NCI-H2029 treated with DMSO at 0.1 percent for 48 hours (cell line): ENCODE measurements around the gene PPP1R1B.

Experiments used
- DNase-seq: peaks from one replicate; lab custom pipeline; 2025; lab: John Stamatoyannopoulos, UW

PPP1R1B gene

GRCh38 chr17:39615434-39615833 lies 11.3 kb upstream of the PPP1R1B start:
- no peak for DNase-seq

- DNase-seq: no peak
Observed at GRCh38 chr17:39617100-39617445, 9.7 kb upstream of the PPP1R1B start.

- DNase-seq: peak; percentile 21
Observed at GRCh38 chr17:39617446-39618245, 9.1 kb upstream of the PPP1R1B start.

- DNase-seq: no peak
Observed at GRCh38 chr17:39618246-39618913, 8.4 kb upstream of the PPP1R1B start.

- DNase-seq: no peak
Observed at GRCh38 chr17:39618956-39619785, 7.6 kb upstream of the PPP1R1B start.

- DNase-seq: no peak
Observed at GRCh38 chr17:39619786-39620101, 7.0 kb upstream of the PPP1R1B start.

- DNase-seq: peak; percentile 47
Observed at GRCh38 chr17:39621523-39622379, 5.0 kb upstream of the PPP1R1B start.

- DNase-seq: no peak
Observed at GRCh38 chr17:39622380-39623006, 4.3 kb upstream of the PPP1R1B start.

- DNase-seq: peak; percentile 17
Observed at GRCh38 chr17:39623356-39623950, 3.3 kb upstream of the PPP1R1B start.

- DNase-seq: no peak
Observed at GRCh38 chr17:39624313-39624712, 2.4 kb upstream of the PPP1R1B start.

GRCh38 chr17:39625198-39625785 lies 1.5 kb upstream of the PPP1R1B start:
- no peak for DNase-seq

GRCh38 chr17:39627047-39627711 lies 427 bp downstream of the PPP1R1B start:
- no peak for DNase-seq

GRCh38 chr17:39627712-39628516 lies 1.2 kb downstream of the PPP1R1B start:
- no peak for DNase-seq

- no peak for DNase-seq
Observed at GRCh38 chr17:39628655-39629493, 2.1 kb downstream of the PPP1R1B start.

GRCh38 chr17:39629494-39629880 lies 2.7 kb downstream of the PPP1R1B start:
- DNase-seq: no peak

GRCh38 chr17:39629898-39630297 lies 3.1 kb downstream of the PPP1R1B start:
- no peak for DNase-seq

GRCh38 chr17:39631403-39631802 lies 4.7 kb downstream of the PPP1R1B start:
- peak; percentile 36 for DNase-seq
